Testis (tissue), 2 donors: ENCODE measurements around the gene LIPA.

Source experiments
- CTCF ChIP-seq, 3 experiments: fragments of 450-650 bp in 2 of 3; fragments of 200-600 bp in 1 of 3; sonication (generic) in 1 of 3; IDR thresholded peaks; one replicate each; pipeline ENCODE4 v1.5.1; 2016 to 2019; ENCODE audit warnings: antibody characterized with exemption in 3 of 3, mild to moderate bottlenecking in 2 of 3, moderate library complexity in 1 of 3
- POLR2A ChIP-seq: fragments of 450-650 bp; IDR thresholded peaks from one replicate; pipeline ENCODE4 v1.6.1; 2017; ENCODE audit warnings: antibody characterized with exemption, mild to moderate bottlenecking, moderate library complexity

- TF ChIP-seq CTCF (IDR thresholded peaks at IDR 0.05) (no peak), POLR2A (no peak)
These were observed 79.6 kb downstream of the LIPA start for GRCh38 chr10:89171996-89172395.
